Measurements from ENCODE around the gene HSBP1L1.

HSBP1L1 gene

GRCh38 chr18:79947054-79947755 is 17.2 kb upstream of the HSBP1L1 start:
- ChIA-PET POLR2A (no interaction called here), CTCF (no interaction called here)
- H3K4me3 ChIP-seq (ENCODE audit: low read depth, low read length), result no peak overlapping the region
- DNase-seq (ENCODE audit: low read depth, low spot score), result no peak
- TF ChIP-seq CTCF (IDR thresholded peaks at IDR 0.05; ENCODE audit: insufficient read depth, low read length, missing control alignments), result no peak

- ChIA-PET CTCF (no interaction called here), POLR2A (no interaction called here)
- TF ChIP-seq CTCF (IDR thresholded peaks at IDR 0.05; ENCODE audit: insufficient read depth, low read length, missing control alignments), result no peak
Measured at GRCh38 chr18:79947881-79948610, 16.4 kb upstream of the HSBP1L1 start.

GRCh38 chr18:79948719-79949411 is 15.6 kb upstream of the HSBP1L1 start:
- POLR2A ChIA-PET, result no interaction called here
- TF ChIP-seq CTCF (IDR thresholded peaks at IDR 0.05; ENCODE audit: insufficient read depth, low read length, missing control alignments), result no peak
- H3K4me3 ChIP-seq (ENCODE audit: low read depth, low read length), result no peak overlapping the region
- CTCF ChIA-PET, result no interaction called here
- DNase-seq (ENCODE audit: low read depth, low spot score), result no peak

More at GRCh38 chr18:79947881-79948610, 16.4 kb upstream of the HSBP1L1 start:
- no peak overlapping the region for H3K4me3 ChIP-seq (ENCODE audit: low read depth, low read length)
- DNase-seq (ENCODE audit: low read depth, low spot score), result no peak

- ChIA-PET CTCF (interaction anchor here (0.6 to 1.0 kb wide), 2 partner anchors 33 to 84 kb away, joined by 3 read pairs; no protein-coding TSS in a partner anchor), POLR2A (no interaction called here)
- peak overlapping the region; percentile 71 for H3K4me3 ChIP-seq (ENCODE audit: low read depth, low read length)
- TF ChIP-seq CTCF (IDR thresholded peaks at IDR 0.05; ENCODE audit: insufficient read depth, low read length, missing control alignments), result no peak
- DNase-seq (ENCODE audit: low read depth, low spot score), result no peak
Measured at GRCh38 chr18:79949697-79950487, 14.6 kb upstream of the HSBP1L1 start.

- H3K4me3 ChIP-seq (ENCODE audit: low read depth, low read length), result peak overlapping the region; percentile 71
- no peak for TF ChIP-seq CTCF (IDR thresholded peaks at IDR 0.05; ENCODE audit: insufficient read depth, low read length, missing control alignments)
- ChIA-PET POLR2A (no interaction called here), CTCF (interaction anchor here (0.6 to 1.0 kb wide), 2 partner anchors 32 to 83 kb away, joined by 3 read pairs; no protein-coding TSS in a partner anchor)
- no peak for DNase-seq (ENCODE audit: low read depth, low spot score)
Measured at GRCh38 chr18:79950515-79951341, 13.7 kb upstream of the HSBP1L1 start.

Data from AG04449 (cell line).